A549 treated with AZD2906 at 1 μM for 4 hours (cell line): ENCODE measurements around the gene CHGA. TPM values are rescaled to one million over a fixed set of nuclear protein-coding genes. Genes with fewer than 3 reads are reported as not detected.

Source experiments
- total RNA-seq: library from RNA; stranded (reverse); fragments of 200-300 nt; extraction: Qiagen RNA extraction; gene quantifications from 5 replicates; pipeline ENCODE4 v1.2.3, GENCODE V29; 2022

The CHGA gene
- 1.2 to 2.0 TPM (median 1.6 TPM) in 5 replicates for total RNA-seq

GRCh38 chr14:92922883-92923743 is at the start of gene CHGA:
TSS of gene CHGA (plus strand) at chr14:92923150. CDS start at chr14:92923360, 210 bp downstream.

Other genes starting within 250 kb of the CHGA start
- 56.4 to 61.7 TPM (median 58.4 TPM) in 5 replicates for gene LGMN, start 174.5 kb upstream of the CHGA start, total RNA-seq
- gene GOLGA5, start 128.8 kb upstream of the CHGA start, total RNA-seq: 21.9 to 31.6 TPM (median 25.8 TPM) in 5 replicates
- 50.1 to 63.0 TPM (median 61.0 TPM) in 5 replicates for gene ITPK1, start 192.8 kb downstream of the CHGA start, total RNA-seq